Fibroblast of the aortic adventitia (primary cell): Measurements from ENCODE around the gene IFIT3. TPM values are rescaled to one million over a fixed set of nuclear protein-coding genes. Genes with fewer than 3 reads are reported as not detected.
A peak's percentile ranks its signal among the peaks of the same experiment; 100 is the strongest.

Experiments used
- DNase-seq: peaks from one replicate; pipeline ENCODE4 v3.0.0-alpha.2; 2010; ENCODE audit warnings: low read depth
- H3K4me3 ChIP-seq: 2 replicates; pipeline ENCODE4 v1.5.1; 2011; ENCODE audit warnings: low read depth, mild to moderate bottlenecking, control low read depth, low read length, moderate library complexity
- total RNA-seq: library from RNA; depleted of rRNA; stranded (reverse); fragments of >200 nt; gene quantifications from 2 replicates; pipeline ENCODE4 v1.2.3, GENCODE V29; 2012; ENCODE audit warnings: low replicate concordance
- TF ChIP-seq, protein P1 (sequence below): IDR thresholded peaks from 2 replicates; pipeline ENCODE4 v1.5.1; 2011; ENCODE audit warnings: mild to moderate bottlenecking, low read length, control low read depth, inconsistent platforms; ENCODE audit not compliant: insufficient read depth

The IFIT3 gene
- total RNA-seq, 1 donor, result 23.1 TPM

DNA sequence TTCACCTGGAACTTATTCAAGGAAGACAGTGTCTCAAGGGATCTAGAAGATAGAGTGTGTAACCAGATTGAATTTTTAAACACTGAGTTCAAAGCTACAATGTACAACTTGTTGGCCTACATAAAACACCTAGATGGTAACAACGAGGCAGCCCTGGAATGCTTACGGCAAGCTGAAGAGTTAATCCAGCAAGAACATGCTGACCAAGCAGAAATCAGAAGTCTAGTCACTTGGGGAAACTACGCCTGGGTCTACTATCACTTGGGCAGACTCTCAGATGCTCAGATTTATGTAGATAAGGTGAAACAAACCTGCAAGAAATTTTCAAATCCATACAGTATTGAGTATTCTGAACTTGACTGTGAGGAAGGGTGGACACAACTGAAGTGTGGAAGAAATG, 10.9 kb downstream of the IFIT3 start:
- H3K4me3 ChIP-seq, result no peak overlapping the region
- TF ChIP-seq, protein P1, sequence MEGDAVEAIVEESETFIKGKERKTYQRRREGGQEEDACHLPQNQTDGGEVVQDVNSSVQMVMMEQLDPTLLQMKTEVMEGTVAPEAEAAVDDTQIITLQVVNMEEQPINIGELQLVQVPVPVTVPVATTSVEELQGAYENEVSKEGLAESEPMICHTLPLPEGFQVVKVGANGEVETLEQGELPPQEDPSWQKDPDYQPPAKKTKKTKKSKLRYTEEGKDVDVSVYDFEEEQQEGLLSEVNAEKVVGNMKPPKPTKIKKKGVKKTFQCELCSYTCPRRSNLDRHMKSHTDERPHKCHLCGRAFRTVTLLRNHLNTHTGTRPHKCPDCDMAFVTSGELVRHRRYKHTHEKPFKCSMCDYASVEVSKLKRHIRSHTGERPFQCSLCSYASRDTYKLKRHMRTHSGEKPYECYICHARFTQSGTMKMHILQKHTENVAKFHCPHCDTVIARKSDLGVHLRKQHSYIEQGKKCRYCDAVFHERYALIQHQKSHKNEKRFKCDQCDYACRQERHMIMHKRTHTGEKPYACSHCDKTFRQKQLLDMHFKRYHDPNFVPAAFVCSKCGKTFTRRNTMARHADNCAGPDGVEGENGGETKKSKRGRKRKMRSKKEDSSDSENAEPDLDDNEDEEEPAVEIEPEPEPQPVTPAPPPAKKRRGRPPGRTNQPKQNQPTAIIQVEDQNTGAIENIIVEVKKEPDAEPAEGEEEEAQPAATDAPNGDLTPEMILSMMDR, result no peak
- no peak for DNase-seq

DNA sequence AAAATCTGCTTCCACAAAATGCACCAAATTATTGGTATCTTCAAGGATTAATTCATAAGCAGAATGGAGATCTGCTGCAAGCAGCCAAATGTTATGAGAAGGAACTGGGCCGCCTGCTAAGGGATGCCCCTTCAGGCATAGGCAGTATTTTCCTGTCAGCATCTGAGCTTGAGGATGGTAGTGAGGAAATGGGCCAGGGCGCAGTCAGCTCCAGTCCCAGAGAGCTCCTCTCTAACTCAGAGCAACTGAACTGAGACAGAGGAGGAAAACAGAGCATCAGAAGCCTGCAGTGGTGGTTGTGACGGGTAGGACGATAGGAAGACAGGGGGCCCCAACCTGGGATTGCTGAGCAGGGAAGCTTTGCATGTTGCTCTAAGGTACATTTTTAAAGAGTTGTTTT, 12.1 kb downstream of the IFIT3 start:
- no peak for DNase-seq

DNA sequence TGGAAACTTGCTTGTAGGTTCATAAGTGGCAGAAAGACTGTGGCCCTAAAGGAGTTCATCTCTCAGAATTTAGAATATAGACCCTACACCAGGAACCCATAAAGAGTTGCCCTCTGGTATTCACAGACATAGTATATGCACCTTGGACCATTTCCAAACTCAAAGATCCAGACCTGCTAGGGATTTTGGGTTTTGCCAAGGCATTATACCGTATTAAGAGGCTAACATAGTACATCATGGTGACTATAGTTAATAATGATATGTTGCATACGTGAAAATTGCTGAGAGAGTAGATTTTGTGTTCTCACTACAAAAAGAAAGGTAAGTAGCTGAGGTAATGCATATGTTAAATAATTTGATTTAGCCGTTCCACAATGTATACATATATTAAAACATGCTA, 13.9 kb downstream of the IFIT3 start:
- no peak overlapping the region for H3K4me3 ChIP-seq
- DNase-seq, result no peak
- TF ChIP-seq, protein P1, result no peak

More for the DNA sequence above, 12.1 kb downstream of the IFIT3 start:
- TF ChIP-seq, protein P1, result no peak
- no peak overlapping the region for H3K4me3 ChIP-seq

DNA sequence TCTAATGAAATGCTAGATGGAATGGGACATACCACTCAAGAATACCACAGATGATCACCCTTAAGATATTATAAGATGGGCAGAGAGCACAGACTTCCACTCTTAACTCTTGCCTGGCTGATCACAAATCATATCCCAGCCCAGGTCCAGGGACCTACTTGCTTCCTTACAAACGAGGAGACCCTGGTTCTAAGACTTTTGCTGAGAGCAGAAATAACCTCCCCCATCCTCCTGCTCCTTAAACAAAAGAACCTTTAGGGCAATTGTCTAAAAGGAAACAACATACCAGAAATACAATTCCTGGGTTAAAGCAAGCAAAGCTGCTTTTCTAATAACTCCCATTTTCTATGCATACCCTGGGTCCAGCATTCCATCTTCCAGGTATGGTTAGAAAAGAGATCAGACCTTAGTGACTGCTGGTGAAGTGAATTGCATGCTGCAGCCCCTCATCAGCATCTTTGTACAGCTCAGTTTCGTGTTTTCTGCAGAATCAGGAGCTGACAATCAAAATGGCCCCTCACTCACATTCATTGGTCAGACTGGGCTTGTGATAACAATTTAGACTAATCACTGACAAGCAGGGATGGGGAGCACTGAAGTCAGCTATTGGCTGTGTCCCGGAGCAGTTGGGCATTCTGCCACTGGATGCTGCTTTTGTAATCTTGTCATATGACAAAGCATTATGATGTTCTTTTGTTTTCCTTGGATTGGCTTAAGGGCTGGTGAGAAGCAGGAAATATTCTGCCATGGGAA, 14.6 kb downstream of the IFIT3 start:
- DNase-seq, result peak; percentile 92
- no peak overlapping the region for H3K4me3 ChIP-seq
- TF ChIP-seq, protein P1, result no peak

DNA sequence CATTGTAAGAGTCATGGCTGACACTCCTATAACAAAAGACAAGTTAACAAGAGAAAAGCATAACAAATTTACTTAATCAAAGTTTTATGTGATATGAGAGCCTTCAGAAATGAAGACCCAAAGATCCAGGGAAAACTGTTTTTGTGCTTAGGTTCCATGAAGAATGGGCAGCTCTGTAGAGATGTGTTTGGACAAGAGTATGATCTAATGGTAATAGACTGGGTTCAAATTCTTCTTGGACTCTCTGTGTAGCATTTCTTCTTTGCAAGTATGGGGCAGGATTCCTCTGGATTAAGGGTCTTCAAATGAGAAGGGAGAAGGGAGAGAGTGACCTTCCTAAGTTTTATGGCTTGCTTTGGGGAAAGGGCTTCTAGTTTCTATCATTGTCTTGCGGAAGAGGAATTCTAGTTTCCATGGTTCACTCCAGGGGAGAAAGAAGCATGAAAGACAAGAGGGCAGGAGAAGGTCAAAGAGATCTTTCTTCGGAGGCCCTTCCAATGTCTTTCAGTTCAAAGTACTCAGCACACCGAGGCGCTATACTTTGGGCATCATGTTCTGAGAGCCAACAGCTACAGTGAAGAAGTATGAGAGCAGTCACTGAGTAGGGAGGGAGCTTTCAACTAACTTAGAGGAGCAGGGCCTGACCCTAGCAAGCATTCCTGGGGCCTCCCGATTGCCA, 15.4 kb downstream of the IFIT3 start:
- TF ChIP-seq, protein P1, result no peak
- no peak overlapping the region for H3K4me3 ChIP-seq
- DNase-seq, result no peak

DNA sequence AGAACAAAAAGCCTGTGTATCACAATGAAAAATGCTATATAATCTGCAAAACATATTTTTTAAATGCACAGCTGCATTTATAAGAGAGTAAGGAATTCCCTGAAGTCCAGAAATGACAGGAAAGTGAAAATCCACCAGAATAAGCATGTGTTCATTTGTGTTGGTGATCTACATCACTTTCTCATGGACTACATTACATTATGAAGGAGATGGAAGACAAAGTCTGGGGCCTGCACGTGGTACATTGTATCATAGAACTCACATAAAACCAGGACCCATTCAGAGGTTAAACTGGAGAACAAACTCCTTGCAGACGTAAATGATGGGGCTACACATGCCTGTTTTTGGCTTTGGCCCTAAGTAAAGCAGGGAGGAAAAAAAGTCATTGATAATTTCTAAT, 16.4 kb downstream of the IFIT3 start:
- no peak for DNase-seq
- no peak overlapping the region for H3K4me3 ChIP-seq
- TF ChIP-seq, protein P1, result no peak
